Mesodermal cell (in vitro differentiated cells): ENCODE measurements around the gene RMRP. TPM values are rescaled to one million over a fixed set of nuclear protein-coding genes. Genes with fewer than 3 reads are reported as not detected.

Experiments
- H3K27ac ChIP-seq: 2 replicates; pipeline ENCODE4 v1.7.0; 2013; ENCODE audit warnings: mild to moderate bottlenecking, low read depth, low read length, moderate library complexity; ENCODE audit not compliant: severe bottlenecking
- H3K36me3 ChIP-seq: 2 replicates; pipeline ENCODE4 v1.7.1; 2013; ENCODE audit warnings: mild to moderate bottlenecking, low read length, moderate library complexity; ENCODE audit not compliant: control insufficient read depth, insufficient read depth
- H3K4me1 ChIP-seq: one replicate; pipeline ENCODE4 v1.7.1; 2013; ENCODE audit warnings: mild to moderate bottlenecking, low read length; ENCODE audit not compliant: insufficient read depth, control insufficient read depth, poor library complexity, severe bottlenecking
- H3K4me3 ChIP-seq: 2 replicates; pipeline ENCODE4 v1.7.0; 2013; ENCODE audit warnings: low read length, control low read depth, mild to moderate bottlenecking; ENCODE audit not compliant: insufficient read depth, poor library complexity, severe bottlenecking; ENCODE audit errors: extremely low read depth
- H3K9me3 ChIP-seq: 2 replicates; pipeline ENCODE4 v1.7.1; 2013; ENCODE audit warnings: mild to moderate bottlenecking, low read length, moderate library complexity; ENCODE audit not compliant: control insufficient read depth
- WGBS, 2 experiments: methylation state at CpG; one replicate each; pipeline ENCODE4 v1.1.5; 2013; ENCODE audit warnings: missing lambda C conversion rate in 2 of 2; ENCODE audit not compliant: insufficient coverage in 2 of 2; 5-methylcytosine and 5-hydroxymethylcytosine counted together
- polyA plus RNA-seq, 2 experiments: library from polyadenylated mRNA; stranded (reverse); fragments of 50-300 nt; gene quantifications; one replicate each; pipeline ENCODE4 v1.2.3, GENCODE V29; 2013

The RMRP gene
- polyA plus RNA-seq (2013, experiment 1 of 2), result 5,760 TPM
- 7,322 TPM for polyA plus RNA-seq (2013, experiment 2 of 2)

DNA sequence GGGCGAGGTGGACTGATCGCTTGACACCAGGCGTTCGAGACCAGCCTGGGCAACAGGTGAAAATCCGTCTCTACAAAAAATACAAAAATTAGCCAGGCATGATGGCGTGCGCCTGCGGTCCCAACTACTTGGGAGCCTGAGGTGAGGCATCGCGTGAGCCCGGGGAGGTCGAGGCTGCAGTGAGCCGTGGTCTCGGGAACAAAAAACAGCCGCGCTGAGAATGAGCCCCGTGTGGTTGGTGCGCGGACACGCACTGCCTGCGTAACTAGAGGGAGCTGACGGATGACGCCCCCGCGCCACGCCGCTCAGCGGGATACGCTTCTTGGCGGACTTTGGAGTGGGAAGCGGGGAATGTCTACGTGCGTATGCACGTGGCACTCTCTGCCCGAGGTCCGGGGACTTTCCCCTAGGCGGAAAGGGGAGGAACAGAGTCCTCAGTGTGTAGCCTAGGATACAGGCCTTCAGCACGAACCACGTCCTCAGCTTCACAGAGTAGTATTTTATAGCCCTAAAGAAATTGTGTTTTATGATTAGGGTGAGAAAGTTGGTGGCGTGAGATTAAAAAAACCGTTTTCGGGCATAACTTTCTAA, at the start of gene RMRP:
RMRP (minus strand) TSS at position 474 of the 591 bp plus-strand sequence.
- H3K27ac ChIP-seq, result peak within 1 kb of the TSS; percentile 100
- peaks cover 23% of the 10 kb centered on the region for H3K36me3 ChIP-seq
- WGBS, 2 experiments, result 3 to 4% methylated on average over 32 to 39 of the region's 42 CpGs

DNA sequence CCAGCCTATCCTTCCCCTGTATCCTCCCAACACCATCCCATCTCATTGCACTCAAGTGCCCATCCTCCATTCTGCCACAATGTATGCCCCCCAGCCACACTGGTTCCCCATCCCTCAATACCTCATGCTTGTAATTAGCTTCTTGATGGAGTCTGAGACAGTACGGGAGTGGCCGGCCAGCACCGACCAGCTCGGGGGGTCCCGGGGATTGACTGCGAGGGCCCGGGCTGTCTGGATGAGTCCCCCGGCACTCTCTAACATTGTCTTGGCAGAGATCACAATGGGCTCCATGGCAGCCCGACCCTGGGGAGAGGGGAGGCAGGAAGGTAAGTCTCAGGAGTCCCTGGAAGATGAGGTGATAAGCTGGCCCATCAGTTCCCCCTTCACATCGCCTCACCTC, 49.1 kb upstream of the RMRP start:
- H3K36me3 ChIP-seq, result peaks cover 100% of the 10 kb centered on the region
- H3K4me3 ChIP-seq, result no peak overlapping the region
- H3K9me3 ChIP-seq, result no peaks in the 10 kb centered on the region
- no peaks in the 10 kb centered on the region for H3K4me1 ChIP-seq
- WGBS, 2 experiments, result 92 to 95% methylated on average over 8 to 9 of the region's 10 CpGs
- no peak overlapping the region for H3K27ac ChIP-seq

More for the DNA sequence above, at the start of gene RMRP:
- peaks cover 15% of the 10 kb centered on the region for H3K4me1 ChIP-seq
- H3K9me3 ChIP-seq, result no peaks in the 10 kb centered on the region
- peak within 1 kb of the TSS; percentile 70 for H3K4me3 ChIP-seq

DNA sequence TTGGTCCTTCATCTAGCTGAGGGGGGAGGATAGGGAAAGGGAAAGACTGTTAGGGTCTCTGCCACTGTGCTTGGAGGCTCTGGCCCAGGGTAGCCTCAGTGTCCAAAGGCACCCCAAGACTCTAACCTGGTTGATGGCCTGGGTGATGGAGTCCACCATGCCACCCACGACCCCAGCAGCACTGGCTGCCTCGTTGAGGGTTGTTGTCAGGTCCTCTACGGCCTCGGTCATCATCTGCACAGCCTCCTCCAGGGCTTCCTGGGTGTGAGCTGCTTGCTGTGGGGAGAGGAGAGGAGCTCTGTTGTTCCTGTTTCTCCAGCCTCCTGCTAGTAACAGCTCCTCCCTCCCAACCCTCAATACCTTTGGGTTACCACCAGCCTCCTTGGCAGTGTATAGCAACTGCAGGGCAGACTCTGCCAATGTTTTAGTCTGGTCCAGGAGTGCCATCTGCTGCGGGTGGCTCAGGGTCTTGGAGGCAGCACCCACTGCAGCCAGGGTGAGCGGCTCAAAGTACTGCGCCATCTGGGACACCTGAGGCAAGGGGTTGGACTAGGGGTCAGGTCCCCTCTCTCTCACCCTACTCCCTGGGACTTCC, 48.1 kb upstream of the RMRP start:
- H3K36me3 ChIP-seq, result peaks cover 100% of the 10 kb centered on the region
- 100% methylated on average over 4 to 5 of the region's 7 CpGs for WGBS, 2 experiments
- H3K4me3 ChIP-seq, result no peak overlapping the region

DNA sequence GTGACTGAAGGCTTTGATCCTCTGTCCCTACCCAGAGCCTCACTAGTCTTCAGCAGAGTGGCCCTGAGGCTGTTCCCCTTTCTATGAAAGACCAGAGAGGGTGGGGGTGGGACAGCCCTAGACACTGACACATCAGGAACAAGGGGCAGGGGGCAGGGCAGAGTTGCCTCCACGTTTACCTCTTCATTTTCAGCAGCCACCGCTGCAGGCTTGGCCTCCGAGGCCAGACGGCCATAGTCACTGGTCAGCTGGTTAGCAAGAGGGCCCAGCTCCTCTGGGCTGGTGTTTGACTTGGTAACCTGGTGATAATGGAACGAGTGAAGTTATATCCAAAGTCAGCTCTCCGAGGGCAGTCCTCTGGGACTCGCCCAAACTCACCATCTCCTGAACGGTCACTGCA, 47.6 kb upstream of the RMRP start:
- H3K4me3 ChIP-seq, result no peak overlapping the region
- WGBS, 2 experiments, result 87% methylated on average over 8 of the region's 8 CpGs
- H3K9me3 ChIP-seq, result no peaks in the 10 kb centered on the region
- peaks cover 100% of the 10 kb centered on the region for H3K36me3 ChIP-seq
- H3K4me1 ChIP-seq, result no peaks in the 10 kb centered on the region
- no peak overlapping the region for H3K27ac ChIP-seq

More for the DNA sequence above, 48.1 kb upstream of the RMRP start:
- H3K27ac ChIP-seq, result no peak overlapping the region
- H3K4me1 ChIP-seq, result no peaks in the 10 kb centered on the region
- no peaks in the 10 kb centered on the region for H3K9me3 ChIP-seq

DNA sequence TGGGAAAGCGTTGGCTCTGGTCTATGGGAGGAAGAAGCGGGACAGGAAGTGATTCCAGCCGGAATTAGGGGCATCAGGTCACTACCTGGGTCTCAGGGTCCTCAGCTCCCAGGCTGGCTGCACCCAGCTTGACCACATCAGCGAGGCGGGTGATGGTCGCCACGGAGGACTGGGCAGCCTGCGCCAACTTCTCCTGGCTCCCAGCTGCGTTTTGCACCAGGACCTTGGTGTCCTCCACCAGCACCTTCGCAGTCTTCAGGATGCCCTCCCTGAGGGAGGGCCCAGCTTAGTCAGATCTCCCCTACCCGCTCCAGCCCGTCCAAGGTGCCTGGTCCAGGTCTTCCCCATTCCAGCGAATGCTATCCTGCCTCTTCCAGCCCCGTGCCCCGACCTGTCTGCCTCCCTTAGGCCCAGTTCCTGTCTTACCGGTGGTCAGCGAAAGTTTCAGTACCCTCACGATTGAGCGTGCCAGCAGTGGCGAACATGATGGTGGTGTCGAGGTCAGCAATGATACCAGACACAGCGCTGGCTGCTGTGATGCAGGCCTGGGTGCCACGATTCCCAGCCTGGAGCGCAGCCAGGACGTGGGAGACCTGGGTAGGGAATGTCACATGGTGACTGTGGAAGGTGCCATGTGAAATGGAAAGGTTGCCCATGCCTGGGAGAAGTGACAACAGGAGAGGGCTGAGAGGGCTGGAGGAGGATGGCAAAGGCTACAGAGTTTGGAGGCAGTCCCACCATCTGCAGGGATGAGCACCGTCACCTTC, 46.3 kb upstream of the RMRP start:
- peaks cover 100% of the 10 kb centered on the region for H3K36me3 ChIP-seq
- no peak overlapping the region for H3K4me3 ChIP-seq
- 94 to 96% methylated on average over 25 to 26 of the region's 26 CpGs for WGBS, 2 experiments
- no peaks in the 10 kb centered on the region for H3K9me3 ChIP-seq
- no peaks in the 10 kb centered on the region for H3K4me1 ChIP-seq
- no peak overlapping the region for H3K27ac ChIP-seq

DNA sequence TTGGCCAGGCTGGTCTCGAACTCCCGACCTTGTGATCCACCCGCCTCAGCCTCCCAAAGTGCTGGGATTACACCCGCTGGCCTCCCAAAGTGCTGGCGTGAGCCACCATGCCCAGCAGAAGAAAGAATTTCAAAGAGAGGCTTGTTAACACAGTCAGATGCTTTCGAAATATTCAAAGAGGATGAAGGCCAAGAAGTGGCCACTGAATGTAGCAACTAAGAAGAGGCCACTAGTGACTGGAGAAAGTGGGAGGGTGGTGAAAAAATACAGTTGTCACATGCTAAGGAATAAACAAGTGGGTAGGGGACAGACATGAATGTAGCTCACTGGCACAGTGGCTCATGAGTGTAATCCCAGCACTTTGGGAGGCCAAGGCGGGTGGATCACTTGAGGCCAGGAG, 44.9 kb upstream of the RMRP start:
- WGBS, 2 experiments, result 96 to 98% methylated on average over 7 of the region's 7 CpGs
- Histone ChIP-seq H3K9me3 (no peaks in the 10 kb centered on the region), H3K4me1 (no peaks in the 10 kb centered on the region), H3K4me3 (no peak overlapping the region), H3K27ac (no peak overlapping the region), H3K36me3 (peaks cover 100% of the 10 kb centered on the region)

DNA sequence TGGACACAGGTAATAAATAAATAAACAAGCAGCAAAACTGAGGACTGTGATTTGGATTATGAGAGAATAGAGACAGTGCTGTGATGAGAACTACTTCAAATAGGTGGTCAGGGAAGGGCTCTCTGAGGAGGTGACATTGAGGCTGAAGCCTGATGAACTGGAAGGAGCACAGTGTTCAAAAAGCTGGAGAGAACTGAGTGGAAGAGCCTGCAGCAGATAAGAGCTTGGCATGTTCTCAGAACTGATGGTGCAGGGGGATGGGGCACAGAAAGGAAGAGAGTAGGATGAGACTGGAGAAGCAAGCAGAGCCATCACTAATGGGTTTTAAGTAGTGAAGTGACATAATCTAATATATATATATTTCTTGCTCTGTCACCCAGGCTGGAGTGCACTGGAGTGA, 43.1 kb upstream of the RMRP start:
- Histone ChIP-seq H3K4me1 (no peaks in the 10 kb centered on the region), H3K36me3 (peaks cover 99% of the 10 kb centered on the region), H3K9me3 (no peaks in the 10 kb centered on the region), H3K4me3 (no peak overlapping the region), H3K27ac (no peak overlapping the region)

DNA sequence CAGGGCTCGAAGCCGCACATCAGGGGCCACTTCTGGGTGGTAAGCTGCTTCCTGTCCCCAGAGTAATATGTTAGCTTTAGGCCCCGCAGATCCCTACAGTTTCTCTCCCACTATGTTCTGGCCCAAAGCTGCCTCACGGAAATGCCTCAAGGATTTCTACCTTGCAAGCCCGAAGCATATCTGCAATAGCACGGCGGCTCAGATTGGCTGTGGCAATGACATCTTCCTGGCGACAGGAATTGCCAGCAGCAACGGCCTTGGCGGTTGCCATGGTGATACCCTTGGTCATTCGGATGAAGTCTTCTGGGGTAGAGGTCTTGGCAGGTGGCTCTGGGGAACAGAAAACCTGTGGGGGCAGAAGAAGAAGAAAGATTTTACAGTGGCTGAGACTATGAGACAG, 42.2 kb upstream of the RMRP start:
- Histone ChIP-seq H3K36me3 (peaks cover 96% of the 10 kb centered on the region), H3K27ac (no peak overlapping the region), H3K9me3 (no peaks in the 10 kb centered on the region), H3K4me3 (no peak overlapping the region), H3K4me1 (no peaks in the 10 kb centered on the region)
- 92 to 94% methylated on average over 10 to 11 of the region's 11 CpGs for WGBS, 2 experiments

DNA sequence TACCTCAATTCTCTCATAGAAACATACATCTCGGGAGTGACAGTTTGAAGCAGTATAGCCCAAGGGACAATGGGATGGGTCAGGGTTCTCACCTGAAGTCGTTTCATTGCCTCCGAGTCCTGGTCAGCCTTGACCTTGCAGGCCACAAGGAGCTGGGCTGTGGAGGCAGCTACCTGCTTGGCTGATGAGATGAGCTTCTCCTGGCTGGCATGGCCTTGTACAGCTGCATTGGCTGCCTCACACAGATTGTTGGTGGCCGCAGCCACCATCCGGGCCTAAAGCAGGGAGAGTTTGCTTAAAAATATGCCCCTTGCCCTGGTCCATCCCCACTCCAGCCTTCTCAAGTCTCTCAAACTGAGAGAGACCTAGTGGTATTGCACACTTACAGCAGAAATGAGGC, 40.4 kb upstream of the RMRP start:
- H3K36me3 ChIP-seq, result peaks cover 78% of the 10 kb centered on the region
- H3K4me3 ChIP-seq, result no peak overlapping the region
- WGBS, 2 experiments, result 88 to 92% methylated on average over 5 of the region's 5 CpGs
- H3K9me3 ChIP-seq, result no peaks in the 10 kb centered on the region
- no peaks in the 10 kb centered on the region for H3K4me1 ChIP-seq
- H3K27ac ChIP-seq, result no peak overlapping the region

DNA sequence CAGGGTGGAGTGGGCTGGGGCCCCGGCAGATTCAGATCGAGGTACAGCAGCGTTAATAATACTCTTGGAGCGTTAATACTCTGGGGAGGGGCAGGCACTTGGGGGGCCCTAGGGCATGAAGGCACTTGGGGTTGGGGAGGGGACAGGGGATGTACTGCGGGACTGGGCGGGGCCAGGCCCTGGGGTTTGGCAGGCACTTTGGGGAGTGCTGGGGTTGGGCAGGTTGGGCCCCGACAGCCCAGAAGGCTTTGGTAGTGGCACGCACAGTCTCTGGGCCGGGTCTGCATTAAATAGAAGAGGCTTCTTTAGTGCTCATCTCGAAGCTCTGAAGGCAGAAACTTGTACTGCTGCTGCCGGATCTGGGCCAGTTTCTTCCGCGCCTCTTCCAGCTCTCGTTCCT, 39.7 kb upstream of the RMRP start:
- Histone ChIP-seq H3K4me3 (no peak overlapping the region), H3K36me3 (peaks cover 71% of the 10 kb centered on the region), H3K4me1 (no peaks in the 10 kb centered on the region), H3K27ac (no peak overlapping the region), H3K9me3 (no peaks in the 10 kb centered on the region)
- WGBS, 2 experiments, result 97 to 98% methylated on average over 9 to 13 of the region's 14 CpGs
